Raji (cell line): ENCODE results near the gene ST3GAL2.

Experiments used
- POLR2A ChIP-seq: IDR thresholded peaks from 2 replicates; pipeline ENCODE4 v1.6.1; 2011; ENCODE audit warnings: low read depth, low read length, control low read depth; ENCODE audit not compliant: insufficient read depth

Gene ST3GAL2

DNA sequence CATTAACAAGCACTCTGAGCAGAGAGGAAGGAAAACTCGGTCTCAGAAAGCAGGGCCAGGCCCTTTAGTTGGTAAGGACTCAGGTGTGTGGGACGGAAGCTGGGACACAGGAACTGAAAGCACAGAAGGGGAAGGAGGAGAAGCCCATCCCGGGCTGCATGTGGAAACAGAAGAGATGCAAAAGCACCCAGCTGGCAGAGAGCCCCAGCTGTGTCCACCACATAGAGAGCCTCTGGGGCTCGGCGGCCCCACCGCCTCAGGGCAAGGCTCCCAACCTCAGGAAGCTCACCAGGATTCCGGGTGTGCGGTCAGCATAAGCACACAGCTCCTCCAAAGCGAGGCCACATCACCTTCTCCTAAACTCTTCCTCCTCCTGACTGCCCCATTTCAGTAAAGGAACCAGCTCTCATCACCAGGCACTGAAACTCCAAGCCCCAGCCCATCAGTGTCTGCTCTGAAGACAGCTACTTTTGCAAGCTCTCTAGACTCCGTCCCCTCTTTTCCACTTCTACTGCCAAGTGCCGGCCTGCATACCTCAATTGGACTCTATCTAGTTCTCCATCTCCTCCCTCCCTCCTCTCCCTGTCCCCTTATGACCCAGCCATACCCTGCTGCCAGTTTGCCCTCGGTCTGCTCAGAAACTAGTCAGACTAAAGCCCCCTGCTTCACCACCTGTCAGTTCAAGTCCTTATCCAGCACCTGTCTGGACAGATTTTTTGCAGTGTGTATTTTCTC, 6.0 kb downstream of the ST3GAL2 start:
- TF ChIP-seq POLR2A: no peak

DNA sequence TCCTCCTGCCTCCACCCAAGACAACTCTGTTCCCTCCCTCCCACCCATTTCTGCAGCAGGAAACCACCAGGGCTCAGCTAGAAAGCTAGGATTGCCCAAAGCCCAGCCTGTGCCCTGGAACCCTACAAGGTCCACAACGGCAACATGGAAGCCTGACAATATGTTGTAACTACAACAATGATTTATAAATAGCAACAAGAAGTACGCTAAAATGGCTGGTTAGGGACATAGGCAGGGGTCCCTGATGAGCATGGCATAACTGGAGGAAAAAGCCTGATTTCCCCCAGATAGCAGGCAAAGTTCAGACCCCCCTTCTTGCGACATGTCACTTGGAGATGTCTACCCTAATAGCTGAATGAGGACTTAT, 6.6 kb downstream of the ST3GAL2 start:
- TF ChIP-seq POLR2A: no peak

DNA sequence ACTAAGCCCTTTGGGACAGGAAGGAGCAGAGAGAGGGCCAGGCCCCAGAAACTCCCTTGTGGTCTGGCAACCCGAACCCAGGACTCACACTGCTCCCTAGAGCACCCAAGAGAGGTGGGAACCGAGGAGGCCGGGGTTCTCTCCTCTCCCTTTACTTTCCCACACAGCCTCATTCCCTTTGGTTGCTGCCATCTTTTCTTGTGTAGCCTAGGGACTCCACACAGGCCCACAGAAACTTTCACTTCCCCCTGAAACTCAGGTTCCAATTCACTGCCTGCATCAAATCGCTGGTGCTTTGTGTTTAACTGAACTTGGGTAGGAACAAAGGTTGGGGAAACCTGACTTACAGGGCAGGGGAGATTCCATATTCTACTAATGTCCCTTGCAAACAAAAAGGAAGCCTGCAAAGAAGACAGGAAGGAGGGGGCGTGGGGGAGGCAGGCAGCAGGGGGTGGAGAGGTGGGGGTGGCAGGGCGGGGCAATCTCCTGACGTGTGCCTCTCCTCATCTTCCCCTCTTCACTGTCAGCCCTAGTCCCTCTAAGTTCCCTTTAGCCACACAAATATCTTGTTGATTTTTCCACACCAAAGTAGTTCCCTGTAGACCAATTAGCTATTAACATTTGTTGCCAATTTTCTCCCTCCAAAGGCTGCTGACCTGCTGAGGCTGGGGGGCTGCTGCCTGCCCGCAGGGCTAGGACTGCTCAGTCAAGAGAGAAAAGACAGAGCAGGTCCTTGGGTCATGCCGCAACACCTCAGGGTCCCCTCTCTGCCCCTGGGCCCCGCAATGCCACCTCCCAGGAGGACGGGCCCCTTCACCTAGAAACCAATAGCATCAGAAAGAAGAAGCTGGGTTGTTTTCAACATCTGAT, 8.0 kb downstream of the ST3GAL2 start:
- TF ChIP-seq POLR2A: no peak

DNA sequence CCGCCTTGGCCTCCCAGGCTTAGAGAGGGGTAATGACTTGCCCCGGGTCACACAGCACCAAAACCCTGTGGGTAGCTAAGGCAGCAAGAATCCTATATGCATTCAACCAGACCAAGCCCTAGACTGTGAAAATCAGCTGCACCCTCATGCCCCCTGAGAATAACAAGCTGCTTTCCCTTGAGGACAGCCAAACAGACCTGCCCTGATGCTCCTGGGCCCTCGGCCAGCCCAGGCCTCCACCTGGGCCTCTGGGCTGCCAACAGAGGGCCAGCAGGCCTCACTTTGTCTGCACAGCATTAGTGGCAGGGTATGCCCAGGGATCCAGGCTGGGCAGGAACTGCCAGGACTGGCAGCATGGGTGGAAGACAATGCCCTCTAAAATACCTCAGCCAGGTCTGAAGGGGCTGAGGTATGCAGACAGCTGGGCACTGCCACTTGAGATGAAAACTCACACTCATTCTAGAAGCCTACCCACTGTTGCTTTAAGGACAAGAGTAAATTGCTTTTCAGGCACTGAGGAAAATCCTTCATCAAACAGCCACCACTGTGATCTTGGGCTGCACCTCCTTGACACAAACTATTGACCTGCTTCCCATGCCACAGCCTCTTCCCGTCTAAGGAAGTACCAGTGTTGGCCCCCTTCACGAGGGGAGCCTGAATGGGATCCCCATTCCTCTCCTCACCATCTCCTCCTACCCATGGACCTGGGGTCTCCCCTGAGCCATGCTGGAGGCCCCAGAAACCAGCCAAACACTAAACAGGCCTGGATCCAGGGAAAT, 8.8 kb downstream of the ST3GAL2 start:
- TF ChIP-seq POLR2A: peak; percentile 31; the same call in 1 of the 2 replicates

DNA sequence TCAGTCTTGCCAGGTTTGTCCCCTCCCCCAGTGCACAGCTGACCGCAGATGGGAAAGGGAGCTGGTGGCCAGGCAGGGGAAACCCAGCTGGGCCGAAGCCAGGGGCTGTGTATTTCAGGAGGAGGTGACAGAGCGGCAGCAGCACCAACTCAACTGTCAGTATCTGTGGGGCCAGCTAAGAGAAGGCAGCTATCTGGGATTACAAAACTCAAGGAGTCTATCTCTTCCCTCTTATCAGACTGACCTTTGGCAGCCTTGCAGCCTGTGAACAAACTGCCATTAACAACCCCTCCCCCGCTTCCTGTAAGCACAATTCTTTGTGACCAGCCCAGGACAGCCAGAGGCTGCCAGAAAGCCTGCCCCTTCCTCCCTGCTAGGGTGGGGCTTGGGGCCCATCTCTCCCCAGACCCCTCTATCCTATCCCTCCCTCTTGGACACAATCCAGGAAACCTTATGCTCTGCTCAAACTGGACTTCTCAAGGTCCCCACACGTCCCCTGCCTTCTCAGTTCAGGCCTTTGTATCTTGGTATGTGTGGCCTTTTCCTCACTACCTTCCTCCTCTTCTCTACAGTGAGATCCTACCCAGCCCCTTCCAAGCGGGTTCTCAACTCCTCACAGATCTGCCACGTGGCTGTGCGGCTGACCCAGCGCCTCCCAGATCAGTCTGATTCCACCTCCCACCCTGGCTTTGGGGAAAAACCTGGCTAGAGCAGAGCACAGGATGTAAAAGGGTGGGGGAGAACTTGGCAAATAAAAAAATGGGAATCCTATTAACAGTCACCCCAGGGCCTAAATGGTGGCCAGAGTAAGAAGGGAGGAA, 10.5 kb downstream of the ST3GAL2 start:
- TF ChIP-seq POLR2A: peak; percentile 38; the same call in 1 of the 2 replicates

DNA sequence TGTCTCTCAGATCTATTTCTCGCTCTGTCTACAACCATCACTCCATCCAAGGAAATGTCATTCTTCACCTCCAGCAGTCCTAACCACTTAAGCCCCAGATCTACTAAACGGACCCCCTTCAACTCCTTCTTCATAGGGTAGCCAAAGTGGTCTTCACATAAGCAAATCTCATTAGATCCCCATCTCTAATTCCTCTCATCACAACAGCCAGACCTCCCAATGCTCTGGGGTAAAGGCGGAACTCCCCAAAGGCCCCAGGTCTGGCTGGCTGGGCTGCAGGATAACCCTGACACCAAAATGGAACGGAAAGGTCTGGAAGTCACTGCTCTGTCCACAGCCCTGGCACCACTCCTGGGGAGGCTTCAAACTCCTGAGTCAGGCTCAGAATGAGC, 11.1 kb downstream of the ST3GAL2 start:
- TF ChIP-seq POLR2A: no peak

DNA sequence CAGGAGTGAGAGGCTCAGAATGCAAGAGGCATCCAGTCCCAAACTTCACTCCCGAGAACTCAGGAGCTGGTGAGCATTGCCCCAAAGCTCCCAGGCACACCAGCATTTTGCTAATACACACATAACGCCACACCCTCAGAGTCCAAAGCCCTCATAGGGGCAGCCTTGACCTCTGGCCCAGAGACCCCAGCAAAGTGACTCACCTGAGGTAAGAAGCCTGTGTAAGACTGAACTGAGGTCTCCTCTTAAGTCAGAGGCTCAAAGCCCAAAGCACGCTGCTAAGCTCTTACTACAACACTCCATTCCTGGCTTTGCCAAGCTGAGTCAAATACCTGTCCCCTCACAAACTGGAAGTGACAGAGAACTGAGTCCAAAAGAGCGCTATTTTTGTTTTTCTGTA, 16.4 kb downstream of the ST3GAL2 start:
- no peak for TF ChIP-seq POLR2A

DNA sequence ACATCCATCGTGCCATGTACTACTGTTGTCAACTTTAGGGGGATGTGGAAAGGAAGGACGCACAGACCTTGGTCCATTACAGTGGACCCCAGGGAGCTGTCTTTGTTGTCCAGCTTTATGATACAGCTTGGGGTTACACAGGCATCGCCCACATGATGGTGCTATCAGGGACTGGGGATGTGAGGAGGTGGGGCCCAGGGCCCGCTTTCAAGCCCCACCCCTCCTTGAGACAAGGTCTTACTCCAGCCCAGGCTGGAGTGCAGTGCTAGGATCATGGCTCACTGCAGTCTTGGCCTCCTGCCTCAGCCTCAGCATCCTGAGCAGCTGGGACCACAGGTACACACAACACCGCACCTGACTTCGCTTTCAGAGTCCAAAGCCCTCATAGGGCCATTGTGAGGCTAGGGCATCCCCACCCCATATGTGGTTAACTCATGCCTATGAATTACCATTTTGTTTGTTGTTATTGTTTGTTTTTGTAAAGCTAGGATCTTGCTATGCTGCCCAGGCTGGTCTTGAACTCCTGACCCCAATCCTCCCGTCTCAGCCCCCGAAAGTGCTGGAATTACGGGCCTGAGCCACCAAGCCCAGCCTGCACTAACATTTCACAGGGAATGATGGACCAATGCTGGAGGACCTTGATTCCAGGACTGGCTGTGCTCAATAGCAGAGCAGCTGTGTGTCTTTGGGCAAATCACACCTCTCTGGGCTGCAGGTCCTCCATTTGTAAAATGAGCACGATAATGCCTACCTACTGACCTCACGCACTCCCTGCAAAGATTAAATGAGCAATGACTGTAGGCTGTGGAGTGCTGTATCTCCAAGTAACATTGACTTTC, 17.2 kb downstream of the ST3GAL2 start:
- TF ChIP-seq POLR2A: no peak

DNA sequence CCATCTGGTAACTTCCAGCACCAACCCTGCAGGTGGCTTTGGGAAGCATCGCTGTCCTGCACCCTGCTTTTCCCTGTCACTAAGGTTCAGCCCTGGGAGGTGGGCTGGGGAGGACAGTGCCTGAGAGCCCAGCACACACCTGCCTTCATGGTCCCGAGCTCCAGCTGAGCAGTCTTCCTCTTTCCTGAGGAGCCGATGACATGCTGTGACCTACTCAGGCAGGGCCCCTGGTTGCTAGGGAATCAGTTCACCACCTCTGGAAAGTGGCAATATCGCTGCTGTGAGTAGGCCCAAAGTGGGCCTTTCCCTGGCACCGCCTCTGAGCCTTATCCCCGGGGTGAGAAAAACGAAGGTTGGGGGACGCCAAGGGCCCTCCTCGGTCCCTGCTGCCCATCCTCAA, 17.9 kb downstream of the ST3GAL2 start:
- no peak for TF ChIP-seq POLR2A

DNA sequence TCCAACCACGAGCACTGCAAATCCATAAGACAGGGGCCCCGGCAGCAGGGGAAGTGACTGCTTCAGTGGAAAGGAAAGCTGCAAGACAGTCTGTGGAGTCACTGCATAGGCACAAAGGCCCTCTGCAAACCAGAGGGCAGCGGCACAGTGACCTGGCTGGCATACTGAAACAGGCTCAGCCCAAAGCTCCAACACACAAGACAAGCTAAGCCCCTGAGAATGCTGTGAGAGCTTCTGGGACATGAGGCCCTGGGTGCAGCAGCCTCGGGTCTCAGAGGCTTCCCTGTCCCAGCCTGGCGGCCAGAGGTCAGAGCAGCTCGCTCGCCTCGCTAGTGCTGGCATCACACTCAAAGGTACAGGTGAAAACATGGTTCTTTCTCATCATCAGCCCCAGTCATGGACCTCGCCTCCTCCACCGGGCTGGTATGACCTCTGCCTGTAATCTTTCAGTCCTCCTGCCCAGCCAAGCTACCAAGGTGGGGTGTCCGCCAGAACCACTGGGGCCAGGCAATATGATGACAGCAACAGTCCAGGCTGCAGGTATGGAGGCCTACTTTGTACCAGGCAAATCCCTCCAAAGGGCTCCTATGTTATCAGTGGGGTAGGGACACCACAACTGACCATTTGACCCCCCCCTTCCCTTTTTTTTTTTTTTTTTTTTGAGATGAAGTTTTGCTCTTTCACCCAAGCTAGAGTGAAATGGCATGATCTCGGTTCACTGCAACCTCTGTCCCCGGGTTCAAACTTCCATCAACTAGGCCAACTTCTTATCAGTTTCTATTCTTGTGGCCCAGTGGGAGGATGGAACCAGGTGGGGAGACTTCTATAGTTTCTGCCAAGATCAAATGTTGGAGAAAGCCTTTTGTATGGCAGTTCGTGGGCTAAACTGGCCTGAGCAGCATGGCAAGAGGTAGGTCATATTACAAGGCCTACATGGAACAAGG, 19.2 kb downstream of the ST3GAL2 start:
- TF ChIP-seq POLR2A: no peak

DNA sequence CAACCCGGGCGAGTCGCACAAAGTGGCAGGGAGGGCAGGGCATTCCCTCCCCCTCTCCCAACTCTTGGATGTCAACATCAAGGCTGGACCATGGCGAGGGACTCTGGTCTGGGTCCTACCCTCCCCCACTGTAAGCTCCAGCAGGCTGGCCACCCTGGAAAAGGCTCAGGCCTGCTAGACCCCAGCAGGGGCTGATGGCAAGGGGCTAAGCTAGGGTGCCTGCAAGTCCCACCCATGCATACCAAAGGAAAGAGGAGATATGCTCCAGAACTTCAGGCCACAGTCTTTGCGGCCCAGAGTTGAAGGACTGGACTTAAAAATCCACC, 19.9 kb downstream of the ST3GAL2 start:
- TF ChIP-seq POLR2A: no peak

DNA sequence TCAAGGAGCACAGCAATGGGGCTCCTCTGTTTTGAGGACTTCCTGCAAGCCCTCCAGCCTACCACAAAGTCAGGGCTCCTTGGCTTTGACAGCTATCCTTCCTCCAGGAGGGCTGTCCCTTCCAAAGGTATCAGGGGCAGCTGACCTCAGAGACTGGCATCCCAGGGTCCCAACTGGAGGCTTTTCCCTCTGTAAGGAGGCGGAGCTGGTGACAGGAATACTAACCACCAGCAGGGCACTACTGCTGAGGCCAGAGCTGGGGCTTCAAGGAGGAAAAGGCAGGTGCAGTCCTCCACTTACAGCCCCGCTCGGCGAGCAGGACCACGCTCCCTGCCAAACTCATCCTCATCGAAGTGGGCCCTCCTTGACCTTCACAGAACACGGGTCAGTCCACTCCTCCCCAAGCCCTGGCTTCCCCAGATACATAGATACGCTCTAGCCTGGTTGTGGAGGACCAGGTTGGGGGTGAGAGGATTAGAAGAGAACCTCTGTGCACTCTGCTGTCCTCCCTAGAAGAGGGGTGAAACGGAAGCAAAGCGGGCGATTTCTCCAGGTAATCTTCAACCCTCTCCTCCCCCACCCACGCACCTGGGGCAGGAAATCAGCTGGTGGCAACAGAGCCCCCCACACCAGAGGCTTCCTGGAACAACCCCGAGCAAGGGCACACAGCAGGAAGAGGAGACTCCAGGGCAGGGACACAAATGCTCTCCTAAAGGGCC, 20.5 kb downstream of the ST3GAL2 start:
- no peak for TF ChIP-seq POLR2A
